GM12875 (cell line): ENCODE measurements around the gene APOA5.

Experiments used
- H3K4me3 ChIP-seq: one replicate; pipeline ENCODE4 v1.5.1; 2011; ENCODE audit warnings: low read depth, low read length, control low read depth
- TF ChIP-seq, protein P1 (sequence below): IDR thresholded peaks from 2 replicates; pipeline ENCODE4 v1.5.1; 2011; ENCODE audit warnings: low read depth, mild to moderate bottlenecking, control low read depth, inconsistent platforms, low read length, moderate library complexity, borderline replicate concordance; ENCODE audit not compliant: insufficient read depth

APOA5 gene

DNA sequence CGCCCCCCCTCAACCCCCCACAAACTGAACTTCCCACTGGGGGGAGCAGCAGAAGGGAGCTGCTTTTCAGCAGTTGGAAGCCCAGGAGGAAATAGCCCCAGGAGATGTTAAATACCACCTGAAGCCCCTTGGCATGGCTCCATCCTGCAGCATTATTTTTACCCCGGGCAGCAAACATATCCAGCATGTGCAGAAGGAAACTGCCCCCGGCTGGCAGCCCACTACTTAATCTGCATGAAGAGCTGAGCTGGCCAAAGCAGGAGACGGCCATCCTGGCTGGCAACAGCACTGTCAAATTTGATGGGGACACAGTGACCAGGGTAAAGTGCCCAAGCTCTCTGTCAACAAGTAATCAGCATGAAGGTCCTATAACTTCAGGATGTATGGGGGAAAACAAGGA, 50.9 kb downstream of the APOA5 start:
- TF ChIP-seq, protein P1, sequence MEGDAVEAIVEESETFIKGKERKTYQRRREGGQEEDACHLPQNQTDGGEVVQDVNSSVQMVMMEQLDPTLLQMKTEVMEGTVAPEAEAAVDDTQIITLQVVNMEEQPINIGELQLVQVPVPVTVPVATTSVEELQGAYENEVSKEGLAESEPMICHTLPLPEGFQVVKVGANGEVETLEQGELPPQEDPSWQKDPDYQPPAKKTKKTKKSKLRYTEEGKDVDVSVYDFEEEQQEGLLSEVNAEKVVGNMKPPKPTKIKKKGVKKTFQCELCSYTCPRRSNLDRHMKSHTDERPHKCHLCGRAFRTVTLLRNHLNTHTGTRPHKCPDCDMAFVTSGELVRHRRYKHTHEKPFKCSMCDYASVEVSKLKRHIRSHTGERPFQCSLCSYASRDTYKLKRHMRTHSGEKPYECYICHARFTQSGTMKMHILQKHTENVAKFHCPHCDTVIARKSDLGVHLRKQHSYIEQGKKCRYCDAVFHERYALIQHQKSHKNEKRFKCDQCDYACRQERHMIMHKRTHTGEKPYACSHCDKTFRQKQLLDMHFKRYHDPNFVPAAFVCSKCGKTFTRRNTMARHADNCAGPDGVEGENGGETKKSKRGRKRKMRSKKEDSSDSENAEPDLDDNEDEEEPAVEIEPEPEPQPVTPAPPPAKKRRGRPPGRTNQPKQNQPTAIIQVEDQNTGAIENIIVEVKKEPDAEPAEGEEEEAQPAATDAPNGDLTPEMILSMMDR: no peak
- H3K4me3 ChIP-seq: no peak overlapping the region
